HG02623 (cell line): ENCODE data around the gene EXOC1L.

ENCODE experiments used
- ATAC-seq: cut with Tn5 transposase; IDR thresholded peaks from one replicate; pipeline ENCODE4 v1.9.1; 2021; ENCODE audit warnings: moderate library complexity; ENCODE audit not compliant: unreplicated experiment

The EXOC1L gene

DNA sequence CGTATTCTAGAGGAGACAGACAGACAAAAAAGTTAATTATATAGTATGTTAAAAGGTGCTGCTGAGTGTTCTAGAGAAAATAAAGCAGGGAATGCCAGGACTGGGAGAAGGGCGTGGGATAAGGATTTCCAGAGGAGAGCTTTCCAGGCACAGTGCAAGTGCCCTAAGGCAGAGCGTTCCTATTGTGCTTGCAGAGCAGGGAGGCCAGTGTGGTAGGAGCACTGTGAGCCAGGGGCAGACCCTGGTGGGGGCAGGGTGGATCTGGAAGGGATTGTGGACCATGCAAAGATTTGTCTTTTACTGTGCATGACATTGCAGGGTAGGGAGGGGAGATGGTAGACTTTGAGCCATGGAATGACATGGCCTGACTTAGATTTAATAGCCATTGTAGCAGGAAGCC is 59.6 kb downstream of the EXOC1L start:
- ATAC-seq = no peak

DNA sequence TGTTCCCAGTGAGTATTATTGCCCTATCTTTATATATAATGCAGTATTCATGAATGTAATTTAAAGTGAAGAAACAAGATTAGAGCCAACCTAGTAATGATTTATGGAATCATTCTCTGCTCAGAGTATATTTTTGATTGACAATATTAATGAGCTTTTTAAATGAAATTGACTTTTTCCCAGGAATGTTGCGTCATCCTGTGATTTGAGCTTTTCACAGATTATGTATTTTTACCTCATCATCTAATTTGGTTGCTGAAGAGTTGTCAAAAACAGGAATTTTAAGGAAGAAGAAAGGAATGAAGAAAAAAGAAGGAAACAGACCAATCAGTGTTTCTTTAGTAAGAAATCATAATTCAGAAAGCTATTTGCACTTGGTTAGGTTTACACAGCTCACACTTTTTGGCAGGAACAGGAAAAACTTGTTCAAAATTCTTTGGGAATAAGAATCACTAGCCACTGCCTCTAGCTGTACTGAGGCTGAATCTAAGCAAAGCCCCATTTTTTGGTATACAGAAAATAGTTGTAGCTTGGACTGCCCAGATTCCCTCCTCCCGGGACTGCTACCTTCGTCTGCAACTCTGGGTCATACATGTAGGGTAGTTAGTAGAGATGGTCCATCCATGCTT is 61.2 kb downstream of the EXOC1L start:
- ATAC-seq = no peak

DNA sequence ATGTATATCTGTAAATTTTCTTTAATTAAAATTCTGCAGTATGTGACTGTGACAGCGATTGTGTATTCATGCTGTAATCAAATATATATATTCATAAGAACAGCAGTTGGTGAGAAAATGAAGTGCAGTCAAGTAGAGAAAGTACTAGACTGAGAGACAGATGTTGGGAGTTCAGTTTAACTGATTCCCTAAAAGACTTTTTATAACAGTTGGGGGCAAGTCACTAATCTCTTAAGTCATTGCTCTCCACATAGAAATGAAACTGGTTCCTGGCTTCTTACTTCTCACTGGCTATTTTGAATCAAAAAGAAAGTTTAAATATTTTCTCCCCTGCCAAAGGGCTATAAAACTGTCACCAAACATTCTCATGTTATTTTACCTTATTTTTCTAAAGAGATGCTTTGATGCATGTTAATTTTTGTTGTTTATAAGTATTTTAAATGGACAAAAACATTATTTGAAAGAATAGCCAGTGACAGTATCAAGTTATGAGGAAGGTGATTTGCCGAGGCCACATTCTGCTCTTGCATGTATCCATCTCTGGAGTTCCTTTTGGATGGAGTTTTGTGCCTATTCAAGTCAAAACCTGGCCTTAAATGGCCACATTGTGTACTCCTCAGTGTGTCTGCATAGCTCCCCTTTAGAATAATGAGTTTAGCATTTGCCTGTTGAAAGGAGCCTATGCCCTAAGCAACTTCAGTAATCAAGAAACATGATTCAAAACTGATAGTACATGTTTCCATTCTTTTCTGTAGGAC is 64.7 kb downstream of the EXOC1L start:
- ATAC-seq = no peak

DNA sequence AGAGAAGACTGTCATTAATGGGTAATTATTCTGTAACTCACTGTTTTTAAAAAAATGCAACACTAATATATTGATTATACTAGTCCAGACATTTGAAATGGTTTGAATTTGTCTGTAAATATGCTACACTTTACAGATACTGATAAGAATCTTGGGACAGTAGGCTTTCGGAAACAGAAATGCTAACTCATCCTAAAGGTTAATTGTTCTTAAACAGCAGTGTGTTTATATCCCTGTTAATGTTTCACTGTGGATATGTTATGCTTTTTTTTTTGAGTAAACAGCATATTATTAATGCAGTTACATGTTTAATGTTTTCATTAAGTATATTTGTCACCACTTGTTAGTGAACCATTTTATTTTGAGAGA is 65.2 kb downstream of the EXOC1L start:
- no peak for ATAC-seq
